Fibroblast of lung (primary cell): ENCODE measurements around the gene IFI27.

Source experiments
- EZH2 ChIP-seq: IDR thresholded peaks from 2 replicates; pipeline ENCODE4 v1.5.1; 2012; ENCODE audit warnings: low read length, control low read depth, mild to moderate bottlenecking; ENCODE audit errors: missing control alignments
- TF ChIP-seq, protein P1 (sequence below), 2 donors: IDR thresholded peaks in 1 of 2; conservative IDR thresholded peaks in 1 of 2; 1 replicate in 1 of 2; 2 replicates in 1 of 2; pipeline ENCODE4 v1.5.1; 2011 to 2012; ENCODE audit warnings: low read length in 2 of 2, control low read depth in 1 of 2, inconsistent platforms in 1 of 2, low read depth in 1 of 2, mild to moderate bottlenecking in 1 of 2

DNA sequence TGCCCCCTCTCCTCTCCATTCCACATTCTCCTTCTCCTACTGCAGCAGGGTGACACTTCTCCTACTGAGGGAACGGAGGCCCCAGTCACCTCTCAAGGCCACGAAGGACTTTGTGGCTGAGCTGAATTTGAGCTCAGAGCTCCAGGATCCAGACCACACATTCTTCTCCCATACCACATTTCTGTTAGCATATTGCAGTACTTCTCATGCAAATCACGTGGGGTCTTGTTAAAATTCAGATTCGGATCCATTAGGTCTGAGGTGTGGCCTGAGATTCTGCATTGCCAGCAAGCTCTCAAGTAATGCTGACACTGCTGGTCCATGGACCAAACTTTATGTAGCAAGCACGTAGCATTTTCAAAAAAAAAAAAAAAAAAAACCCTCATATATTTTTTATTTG, 28.5 kb downstream of the IFI27 start:
- TF ChIP-seq EZH2, result no peak
- TF ChIP-seq, protein P1, sequence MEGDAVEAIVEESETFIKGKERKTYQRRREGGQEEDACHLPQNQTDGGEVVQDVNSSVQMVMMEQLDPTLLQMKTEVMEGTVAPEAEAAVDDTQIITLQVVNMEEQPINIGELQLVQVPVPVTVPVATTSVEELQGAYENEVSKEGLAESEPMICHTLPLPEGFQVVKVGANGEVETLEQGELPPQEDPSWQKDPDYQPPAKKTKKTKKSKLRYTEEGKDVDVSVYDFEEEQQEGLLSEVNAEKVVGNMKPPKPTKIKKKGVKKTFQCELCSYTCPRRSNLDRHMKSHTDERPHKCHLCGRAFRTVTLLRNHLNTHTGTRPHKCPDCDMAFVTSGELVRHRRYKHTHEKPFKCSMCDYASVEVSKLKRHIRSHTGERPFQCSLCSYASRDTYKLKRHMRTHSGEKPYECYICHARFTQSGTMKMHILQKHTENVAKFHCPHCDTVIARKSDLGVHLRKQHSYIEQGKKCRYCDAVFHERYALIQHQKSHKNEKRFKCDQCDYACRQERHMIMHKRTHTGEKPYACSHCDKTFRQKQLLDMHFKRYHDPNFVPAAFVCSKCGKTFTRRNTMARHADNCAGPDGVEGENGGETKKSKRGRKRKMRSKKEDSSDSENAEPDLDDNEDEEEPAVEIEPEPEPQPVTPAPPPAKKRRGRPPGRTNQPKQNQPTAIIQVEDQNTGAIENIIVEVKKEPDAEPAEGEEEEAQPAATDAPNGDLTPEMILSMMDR (conservative IDR thresholded peaks at IDR 0.05 in 1 of 2, IDR thresholded peaks at IDR 0.05 in 1 of 2; ENCODE audit: low read depth in 1 of 2, low read length in 2 of 2), result no peak
